HG03108 (cell line): Measurements from ENCODE around the gene AKR1C8.

ENCODE experiments used
- ATAC-seq: cut with Tn5 transposase; IDR thresholded peaks from one replicate; pipeline ENCODE4 v1.9.1; 2021; ENCODE audit warnings: moderate library complexity; ENCODE audit not compliant: unreplicated experiment

The AKR1C8 gene

GRCh38 chr10:5108658-5109416 lies 76.1 kb downstream of the AKR1C8 start:
- ATAC-seq: no peak

GRCh38 chr10:5107860-5108526 lies 77.0 kb downstream of the AKR1C8 start:
- ATAC-seq: no peak

- ATAC-seq: no peak
Observed at GRCh38 chr10:5106553-5106952, 78.4 kb downstream of the AKR1C8 start.

GRCh38 chr10:5105626-5106025 lies 79.3 kb downstream of the AKR1C8 start:
- ATAC-seq: no peak
